ENCODE results near the gene IZUMO1.
A peak's percentile ranks its signal among the peaks of the same experiment; 100 is the strongest.

The IZUMO1 gene

DNA sequence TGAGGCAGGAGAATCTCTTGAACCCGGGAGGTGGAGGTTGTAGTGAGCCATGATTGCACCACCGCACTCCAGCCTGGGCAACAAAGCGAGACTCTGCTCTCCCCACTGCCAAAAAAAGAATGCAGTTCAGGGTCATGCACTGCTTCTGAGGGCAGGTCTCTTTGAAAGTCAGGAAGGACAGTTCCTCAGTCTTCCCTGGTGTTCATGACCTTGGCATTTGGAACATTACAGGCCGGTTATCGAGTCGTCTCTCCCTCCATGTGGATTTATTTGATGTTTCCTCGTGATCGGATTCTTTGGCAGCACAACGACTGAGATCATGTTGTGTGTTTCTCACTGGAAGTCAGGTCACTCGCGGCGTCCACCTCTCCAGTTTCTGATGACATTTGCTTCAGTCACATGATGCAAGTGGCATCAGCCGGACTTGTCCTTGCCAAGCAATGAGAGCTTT lies 25.8 kb upstream of the IZUMO1 start:
- WGBS: 93% methylated on average over 13 of the region's 13 CpGs
- no peaks in the 10 kb centered on the region for H3K9me3 ChIP-seq (ENCODE audit: control insufficient read depth, low read length)
- no peak overlapping the region for H3K4me2 ChIP-seq (ENCODE audit: low read length, poor library complexity, severe bottlenecking)
- no peak overlapping the region for H2AFZ ChIP-seq (ENCODE audit: low read depth, low read length)
- H3K36me3 ChIP-seq (ENCODE audit: control insufficient read depth in 1 of 2, insufficient read depth in 2 of 2, low read depth in 1 of 2, low read length in 2 of 2): no peaks in the 10 kb centered on the region
- no peak overlapping the region for H3K4me3 ChIP-seq (ENCODE audit: insufficient read depth in 1 of 2, low read depth in 1 of 2, low read length in 2 of 2)
- H2AK5ac ChIP-seq (ENCODE audit: low read length, severe bottlenecking): no peak overlapping the region
- no peak overlapping the region for H3K9ac ChIP-seq (ENCODE audit: low read length)
- H3K27ac ChIP-seq (ENCODE audit: low read length, poor library complexity, severe bottlenecking): no peak overlapping the region
- H3K14ac ChIP-seq (ENCODE audit: low read length in 2 of 2): no peak overlapping the region
- H4K91ac ChIP-seq (ENCODE audit: low read length): no peak overlapping the region
- peaks cover 0 to 3% of the 10 kb centered on the region in 2 experiments for H3K27me3 ChIP-seq (ENCODE audit: control insufficient read depth in 1 of 2, insufficient read depth in 1 of 2, low read length in 2 of 2)
- no peaks in the 10 kb centered on the region for H3K79me1 ChIP-seq (replicated peaks; ENCODE audit: low read length, poor library complexity, severe bottlenecking)
- no peak overlapping the region for H3K23ac ChIP-seq (ENCODE audit: low read length in 2 of 2)
- no peak overlapping the region for H3K4ac ChIP-seq (ENCODE audit: low read depth in 1 of 2, low read length in 2 of 2)
- H2BK15ac ChIP-seq (ENCODE audit: low read depth, poor library complexity, severe bottlenecking): no peak overlapping the region
- H2BK120ac ChIP-seq (ENCODE audit: low read depth, low read length): no peak overlapping the region
- DNase-seq: no peak
- H2BK12ac ChIP-seq (ENCODE audit: low read length in 2 of 2): no peak overlapping the region
- H3K18ac ChIP-seq (ENCODE audit: low read depth in 1 of 2, low read length in 2 of 2): peak overlapping the region in 1 of 2 experiments; percentile 34
- peaks cover 7% of the 10 kb centered on the region for H3K4me1 ChIP-seq (ENCODE audit: control insufficient read depth, insufficient read depth, low read depth, low read length)
- H4K8ac ChIP-seq (ENCODE audit: low read length): no peak overlapping the region
- H2BK5ac ChIP-seq (ENCODE audit: low read depth, low read length, poor library complexity, severe bottlenecking): no peak overlapping the region

DNA sequence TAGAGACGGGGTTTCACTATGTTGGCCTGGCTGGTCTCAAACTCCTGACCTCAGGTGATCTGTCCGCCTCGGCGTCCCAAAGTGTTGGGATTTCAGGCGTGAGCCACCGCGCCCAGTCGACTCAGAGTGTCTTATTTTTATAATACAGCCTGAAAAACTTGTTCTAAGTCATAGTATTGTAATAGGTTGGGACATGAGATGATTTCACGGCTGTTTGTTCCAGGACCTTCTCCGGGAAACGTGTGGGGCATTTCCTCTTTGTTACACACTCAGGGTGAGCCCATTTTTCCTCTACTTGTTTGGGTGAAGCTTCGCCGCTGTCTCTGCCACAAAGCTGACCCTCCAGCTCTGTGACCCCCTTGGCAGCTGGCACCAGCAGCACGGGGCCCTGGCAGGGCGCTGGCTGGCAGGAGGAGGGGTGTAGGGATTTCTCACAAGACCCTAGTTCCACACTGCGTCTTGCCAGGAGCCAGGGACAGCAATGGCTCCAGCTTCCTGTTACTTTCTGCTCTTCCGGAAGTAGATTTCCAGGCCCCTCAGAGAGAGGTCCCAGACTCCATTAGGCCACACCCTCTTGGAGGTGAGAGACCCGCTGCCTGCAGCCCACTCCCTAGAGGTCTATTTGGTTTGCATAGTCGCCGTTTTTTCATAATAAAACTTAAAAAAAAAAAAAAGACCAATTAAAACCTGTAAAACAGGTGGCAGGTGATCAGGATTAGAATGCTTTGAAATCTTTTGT lies 24.2 kb upstream of the IZUMO1 start:
- Histone ChIP-seq H2BK120ac (ENCODE audit: low read depth, low read length) (no peak overlapping the region), H2AK5ac (ENCODE audit: low read length, severe bottlenecking) (peak overlapping the region; percentile 85), H3K9ac (ENCODE audit: low read length) (no peak overlapping the region), H3K27ac (ENCODE audit: low read length, poor library complexity, severe bottlenecking) (no peak overlapping the region), H4K91ac (ENCODE audit: low read length) (no peak overlapping the region), H3K18ac (ENCODE audit: low read depth in 1 of 2, low read length in 2 of 2) (peak overlapping the region in 1 of 2 experiments; percentile 5), H3K4me3 (ENCODE audit: insufficient read depth in 1 of 2, low read depth in 1 of 2, low read length in 2 of 2) (no peak overlapping the region), H3K4ac (ENCODE audit: low read depth in 1 of 2, low read length in 2 of 2) (no peak overlapping the region), H3K4me1 (ENCODE audit: control insufficient read depth, insufficient read depth, low read depth, low read length) (peaks cover 5% of the 10 kb centered on the region), H2BK12ac (ENCODE audit: low read length in 2 of 2) (no peak overlapping the region), H3K14ac (ENCODE audit: low read length in 2 of 2) (no peak overlapping the region), H3K79me1 (replicated peaks; ENCODE audit: low read length, poor library complexity, severe bottlenecking) (no peaks in the 10 kb centered on the region), H3K27me3 (ENCODE audit: control insufficient read depth in 1 of 2, insufficient read depth in 1 of 2, low read length in 2 of 2) (peaks cover 0 to 9% of the 10 kb centered on the region in 2 experiments), H2BK15ac (ENCODE audit: low read depth, poor library complexity, severe bottlenecking) (no peak overlapping the region), H3K23ac (ENCODE audit: low read length in 2 of 2) (no peak overlapping the region), H3K9me3 (ENCODE audit: control insufficient read depth, low read length) (no peaks in the 10 kb centered on the region), H4K8ac (ENCODE audit: low read length) (no peak overlapping the region), H2BK5ac (ENCODE audit: low read depth, low read length, poor library complexity, severe bottlenecking) (no peak overlapping the region), H3K36me3 (ENCODE audit: control insufficient read depth in 1 of 2, insufficient read depth in 2 of 2, low read depth in 1 of 2, low read length in 2 of 2) (no peaks in the 10 kb centered on the region), H3K4me2 (ENCODE audit: low read length, poor library complexity, severe bottlenecking) (no peak overlapping the region), H2AFZ (ENCODE audit: low read depth, low read length) (no peak overlapping the region)
- whole genome bisulfite sequencing: 88% methylated on average over 14 of the region's 20 CpGs
- no peak for DNase-seq

DNA sequence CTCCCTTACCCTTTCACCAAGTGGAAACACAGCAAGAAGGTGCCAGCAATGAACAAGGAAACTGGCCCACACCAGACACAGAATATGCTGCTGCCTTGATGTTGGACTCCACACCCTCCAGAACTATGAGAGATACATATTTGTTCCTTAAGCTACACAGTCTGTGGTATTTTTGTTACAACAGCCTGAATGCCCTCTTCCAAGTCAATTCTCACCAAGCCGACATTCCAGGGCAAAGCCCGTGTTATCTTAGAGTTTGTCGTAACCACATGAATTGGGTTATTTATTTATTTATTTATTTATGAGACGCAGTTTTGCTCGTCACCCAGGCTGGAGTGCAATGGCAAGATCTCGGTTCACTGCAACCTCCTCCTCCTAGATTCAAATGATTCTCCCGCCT lies 23.6 kb upstream of the IZUMO1 start:
- Histone ChIP-seq H2BK15ac (ENCODE audit: low read depth, poor library complexity, severe bottlenecking) (no peak overlapping the region), H3K27ac (ENCODE audit: low read length, poor library complexity, severe bottlenecking) (peak overlapping the region; percentile 57), H3K4me2 (ENCODE audit: low read length, poor library complexity, severe bottlenecking) (no peak overlapping the region), H3K79me1 (replicated peaks; ENCODE audit: low read length, poor library complexity, severe bottlenecking) (no peaks in the 10 kb centered on the region), H3K9me3 (ENCODE audit: control insufficient read depth, low read length) (no peaks in the 10 kb centered on the region), H3K36me3 (ENCODE audit: control insufficient read depth in 1 of 2, insufficient read depth in 2 of 2, low read depth in 1 of 2, low read length in 2 of 2) (no peaks in the 10 kb centered on the region), H3K9ac (ENCODE audit: low read length) (no peak overlapping the region), H2AFZ (ENCODE audit: low read depth, low read length) (no peak overlapping the region), H3K14ac (ENCODE audit: low read length in 2 of 2) (no peak overlapping the region), H4K8ac (ENCODE audit: low read length) (no peak overlapping the region), H2BK5ac (ENCODE audit: low read depth, low read length, poor library complexity, severe bottlenecking) (no peak overlapping the region), H3K23ac (ENCODE audit: low read length in 2 of 2) (no peak overlapping the region), H3K27me3 (ENCODE audit: control insufficient read depth in 1 of 2, insufficient read depth in 1 of 2, low read length in 2 of 2) (peaks cover 0 to 16% of the 10 kb centered on the region in 2 experiments), H3K4me1 (ENCODE audit: control insufficient read depth, insufficient read depth, low read depth, low read length) (peaks cover 5% of the 10 kb centered on the region), H2BK12ac (ENCODE audit: low read length in 2 of 2) (no peak overlapping the region), H2AK5ac (ENCODE audit: low read length, severe bottlenecking) (no peak overlapping the region), H2BK120ac (ENCODE audit: low read depth, low read length) (no peak overlapping the region), H3K4me3 (ENCODE audit: insufficient read depth in 1 of 2, low read depth in 1 of 2, low read length in 2 of 2) (no peak overlapping the region), H4K91ac (ENCODE audit: low read length) (no peak overlapping the region), H3K18ac (ENCODE audit: low read depth in 1 of 2, low read length in 2 of 2) (no peak overlapping the region), H3K4ac (ENCODE audit: low read depth in 1 of 2, low read length in 2 of 2) (no peak overlapping the region)
- no peak for DNase-seq
- WGBS: 73% methylated on average over 3 of the region's 7 CpGs

DNA sequence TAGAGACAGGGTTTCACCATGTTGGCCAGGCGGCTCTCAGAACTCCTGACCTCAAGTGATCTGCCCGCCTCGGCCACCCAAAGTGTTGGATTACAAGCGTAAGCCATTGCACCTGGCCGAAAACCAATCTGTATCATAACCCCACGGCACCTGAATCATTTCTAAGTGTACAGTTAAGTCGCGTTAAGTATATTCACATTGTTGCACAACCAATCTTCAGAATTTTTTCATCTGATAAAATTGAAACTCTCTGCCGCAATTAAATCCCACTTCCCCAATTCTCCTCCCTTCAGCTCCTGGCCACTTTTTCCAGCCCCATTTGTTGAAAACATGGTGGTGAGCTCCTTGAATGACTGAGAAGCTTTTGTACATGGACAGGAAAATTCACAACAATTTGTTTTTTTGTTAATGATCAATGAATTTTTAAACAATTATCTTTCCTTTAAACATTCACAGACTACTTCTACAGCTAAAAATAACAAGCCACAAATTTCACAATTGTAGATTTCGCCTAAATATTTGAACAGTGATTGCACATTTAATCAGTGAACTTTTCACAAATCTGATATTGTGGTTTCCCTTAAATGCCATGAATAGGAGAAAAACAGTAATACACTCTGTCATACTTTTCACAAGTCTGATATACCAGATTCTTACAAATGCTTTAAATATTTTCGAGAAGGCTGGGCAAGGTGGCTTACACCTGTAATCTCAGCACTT lies 22.4 kb upstream of the IZUMO1 start:
- no peaks in the 10 kb centered on the region for H3K9me3 ChIP-seq (ENCODE audit: control insufficient read depth, low read length)
- no peak overlapping the region for H2AK5ac ChIP-seq (ENCODE audit: low read length, severe bottlenecking)
- H2BK12ac ChIP-seq (ENCODE audit: low read length in 2 of 2): no peak overlapping the region
- H3K4me2 ChIP-seq (ENCODE audit: low read length, poor library complexity, severe bottlenecking): no peak overlapping the region
- H3K36me3 ChIP-seq (ENCODE audit: control insufficient read depth in 1 of 2, insufficient read depth in 2 of 2, low read depth in 1 of 2, low read length in 2 of 2): no peaks in the 10 kb centered on the region
- no peak overlapping the region for H3K23ac ChIP-seq (ENCODE audit: low read length in 2 of 2)
- no peak overlapping the region for H3K4ac ChIP-seq (ENCODE audit: low read depth in 1 of 2, low read length in 2 of 2)
- H4K91ac ChIP-seq (ENCODE audit: low read length): no peak overlapping the region
- no peak overlapping the region for H3K4me3 ChIP-seq (ENCODE audit: insufficient read depth in 1 of 2, low read depth in 1 of 2, low read length in 2 of 2)
- peaks cover 5% of the 10 kb centered on the region for H3K4me1 ChIP-seq (ENCODE audit: control insufficient read depth, insufficient read depth, low read depth, low read length)
- no peaks in the 10 kb centered on the region for H3K79me1 ChIP-seq (replicated peaks; ENCODE audit: low read length, poor library complexity, severe bottlenecking)
- H4K8ac ChIP-seq (ENCODE audit: low read length): no peak overlapping the region
- H2BK120ac ChIP-seq (ENCODE audit: low read depth, low read length): no peak overlapping the region
- no peak overlapping the region for H2AFZ ChIP-seq (ENCODE audit: low read depth, low read length)
- H2BK5ac ChIP-seq (ENCODE audit: low read depth, low read length, poor library complexity, severe bottlenecking): peak overlapping the region; percentile 44
- 87% methylated on average over 9 of the region's 11 CpGs for WGBS
- no peak for DNase-seq
- no peak overlapping the region for H3K18ac ChIP-seq (ENCODE audit: low read depth in 1 of 2, low read length in 2 of 2)
- H2BK15ac ChIP-seq (ENCODE audit: low read depth, poor library complexity, severe bottlenecking): no peak overlapping the region
- peaks cover 6 to 25% of the 10 kb centered on the region in 2 experiments for H3K27me3 ChIP-seq (ENCODE audit: control insufficient read depth in 1 of 2, insufficient read depth in 1 of 2, low read length in 2 of 2)
- peak overlapping the region; percentile 57 for H3K27ac ChIP-seq (ENCODE audit: low read length, poor library complexity, severe bottlenecking)
- no peak overlapping the region for H3K9ac ChIP-seq (ENCODE audit: low read length)
- H3K14ac ChIP-seq (ENCODE audit: low read length in 2 of 2): no peak overlapping the region

All from mesenchymal stem cell (in vitro differentiated cells and primary cell).